ENCODE measurements around the gene MR1. TPM values are rescaled to one million over a fixed set of nuclear protein-coding genes. Genes with fewer than 3 reads are reported as not detected.
A peak's percentile ranks its signal among the peaks of the same experiment; 100 is the strongest.
"Not testable (repeated sequence)": the region's sequence is repeated elsewhere in the genome, so short reads cannot be mapped to it uniquely, and the experiment has no call there.

Gene MR1
- total RNA-seq, 1 donor from 2014 or later: 0.62 TPM

- DNase-seq: no peak
Observed at GRCh38 chr1:181032535-181032934, 1.2 kb upstream of the MR1 start.

GRCh38 chr1:181033128-181033798 is 520 bp upstream of the MR1 start:
- peak; percentile 17 for DNase-seq

GRCh38 chr1:181035210-181035609 is 1.4 kb downstream of the MR1 start:
- DNase-seq: not testable (repeated sequence)

GRCh38 chr1:181036107-181036836 is 2.5 kb downstream of the MR1 start:
- no peak for DNase-seq

GRCh38 chr1:181037386-181037785 is 3.6 kb downstream of the MR1 start:
- no peak for DNase-seq

GRCh38 chr1:181038399-181038873 is 4.7 kb downstream of the MR1 start:
- DNase-seq: no peak

- no peak for DNase-seq
Observed at GRCh38 chr1:181040284-181040865, 6.6 kb downstream of the MR1 start.

GRCh38 chr1:181043025-181043888 is 9.5 kb downstream of the MR1 start:
- no peak for DNase-seq

- no peak for DNase-seq
Observed at GRCh38 chr1:181044449-181044966, 10.7 kb downstream of the MR1 start.

- not testable (repeated sequence) for DNase-seq
Observed at GRCh38 chr1:181045946-181046345, 12.2 kb downstream of the MR1 start.

GRCh38 chr1:181049378-181049777 is 15.6 kb downstream of the MR1 start:
- DNase-seq: no peak

GRCh38 chr1:181050922-181051321 is 17.1 kb downstream of the MR1 start:
- DNase-seq: no peak

- DNase-seq: no peak
Observed at GRCh38 chr1:181056560-181056959, 22.8 kb downstream of the MR1 start.

- DNase-seq: no peak
Observed at GRCh38 chr1:181057079-181057478, 23.3 kb downstream of the MR1 start.

GRCh38 chr1:181059435-181059834 is 25.7 kb downstream of the MR1 start:
- no peak for DNase-seq

GRCh38 chr1:181060066-181060465 is 26.3 kb downstream of the MR1 start:
- DNase-seq: no peak

GRCh38 chr1:181060947-181061346 is 27.2 kb downstream of the MR1 start:
- DNase-seq: not testable (repeated sequence)

- no peak for DNase-seq
Observed at GRCh38 chr1:181061487-181061886, 27.7 kb downstream of the MR1 start.

GRCh38 chr1:181061891-181062835 is 28.4 kb downstream of the MR1 start:
- DNase-seq: no peak

- DNase-seq: no peak
Observed at GRCh38 chr1:181062836-181063428, 29.1 kb downstream of the MR1 start.

All from occipital lobe (tissue), 2 donors.